ENCODE data around the gene ATG12.
"Not testable (repeated sequence)": the region's sequence is repeated elsewhere in the genome, so short reads cannot be mapped to it uniquely, and the experiment has no call there.

ATG12 gene

GRCh38 chr5:115841382-115842088, at the start of gene ATG12, which contains the start of gene AP3S1:
Gene ATG12, minus strand, starts transcription at chr5:115841565. Its CDS starts 13 bp downstream, at chr5:115841552.
Gene AP3S1, plus strand, starts transcription at chr5:115841935. Its CDS starts 103 bp downstream, at chr5:115842038.
- DNase-seq (ENCODE audit: extremely low read depth, low read depth) = peak; percentile 85
- H3K4me3 ChIP-seq (replicated peaks; ENCODE audit: low read depth, low read length) = peak within 1 kb of the TSS; percentile 69
- TF ChIP-seq CTCF (IDR thresholded peaks at IDR 0.05; ENCODE audit: low read depth, low read length, missing control alignments) = no peak

GRCh38 chr5:115888027-115888426, 46.7 kb upstream of the ATG12 start:
- no peak for TF ChIP-seq CTCF (IDR thresholded peaks at IDR 0.05; ENCODE audit: low read depth, low read length, missing control alignments)
- no peak for DNase-seq (ENCODE audit: extremely low read depth, low read depth)
- no peak overlapping the region for H3K4me3 ChIP-seq (replicated peaks; ENCODE audit: low read depth, low read length)

- DNase-seq (ENCODE audit: extremely low read depth, low read depth); H3K4me3 ChIP-seq (replicated peaks; ENCODE audit: low read depth, low read length): not testable (repeated sequence)
Measured at GRCh38 chr5:115885208-115885607, 43.8 kb upstream of the ATG12 start.

- DNase-seq (ENCODE audit: extremely low read depth, low read depth) = no peak
- no peak overlapping the region for H3K4me3 ChIP-seq (replicated peaks; ENCODE audit: low read depth, low read length)
- TF ChIP-seq CTCF (IDR thresholded peaks at IDR 0.05; ENCODE audit: low read depth, low read length, missing control alignments) = no peak
Measured at GRCh38 chr5:115884704-115885103, 43.3 kb upstream of the ATG12 start.

- H3K4me3 ChIP-seq (replicated peaks; ENCODE audit: low read depth, low read length); DNase-seq (ENCODE audit: extremely low read depth, low read depth): not testable (repeated sequence)
Measured at GRCh38 chr5:115882434-115882833, 41.1 kb upstream of the ATG12 start.

GRCh38 chr5:115877342-115877741, 36.0 kb upstream of the ATG12 start:
- not testable (repeated sequence) for H3K4me3 ChIP-seq (replicated peaks; ENCODE audit: low read depth, low read length); DNase-seq (ENCODE audit: extremely low read depth, low read depth)

GRCh38 chr5:115875447-115875846, 34.1 kb upstream of the ATG12 start:
- no peak overlapping the region for H3K4me3 ChIP-seq (replicated peaks; ENCODE audit: low read depth, low read length)

GRCh38 chr5:115873392-115873791, 32.0 kb upstream of the ATG12 start:
- DNase-seq (ENCODE audit: extremely low read depth, low read depth) = no peak
- no peak overlapping the region for H3K4me3 ChIP-seq (replicated peaks; ENCODE audit: low read depth, low read length)
- no peak for TF ChIP-seq CTCF (IDR thresholded peaks at IDR 0.05; ENCODE audit: low read depth, low read length, missing control alignments)

More at GRCh38 chr5:115875447-115875846, 34.1 kb upstream of the ATG12 start:
- no peak for DNase-seq (ENCODE audit: extremely low read depth, low read depth)
- TF ChIP-seq CTCF (IDR thresholded peaks at IDR 0.05; ENCODE audit: low read depth, low read length, missing control alignments) = peak; percentile 25

Measured in HFF-Myc (cell line).